Activated CD4-positive, CD25-positive, alpha-beta regulatory T cell treated with anti-CD3 and anti-CD28 coated beads, Interleukin-2, amount 50 U/mL, for 72 hours (primary cell): ENCODE measurements around the gene TRIM63.

Source experiments
- DNase-seq: peaks from one replicate; pipeline ENCODE4 v3.0.0; 2021

Gene TRIM63

GRCh38 chr1:26084091-26084561 is 16.7 kb upstream of the TRIM63 start:
- no peak for DNase-seq

GRCh38 chr1:26083208-26083607 is 15.8 kb upstream of the TRIM63 start:
- DNase-seq = no peak

- no peak for DNase-seq
These were observed 14.6 kb upstream of the TRIM63 start for GRCh38 chr1:26082020-26082350.

- no peak for DNase-seq
These were observed 14.0 kb upstream of the TRIM63 start for GRCh38 chr1:26081267-26082019.

GRCh38 chr1:26079960-26080814 is 12.8 kb upstream of the TRIM63 start:
- DNase-seq = no peak

- no peak for DNase-seq
These were observed 11.7 kb upstream of the TRIM63 start for GRCh38 chr1:26079178-26079563.

GRCh38 chr1:26078286-26079177 is 11.1 kb upstream of the TRIM63 start:
- no peak for DNase-seq

- DNase-seq = no peak
These were observed 10.1 kb upstream of the TRIM63 start for GRCh38 chr1:26077524-26077923.

- no peak for DNase-seq
These were observed 8.2 kb upstream of the TRIM63 start for GRCh38 chr1:26075421-26076144.

- no peak for DNase-seq
These were observed 4.9 kb upstream of the TRIM63 start for GRCh38 chr1:26072305-26072704.

GRCh38 chr1:26070963-26071342 is 3.5 kb upstream of the TRIM63 start:
- no peak for DNase-seq

GRCh38 chr1:26070296-26070962 is 3.0 kb upstream of the TRIM63 start:
- no peak for DNase-seq

- no peak for DNase-seq
These were observed 2.5 kb upstream of the TRIM63 start for GRCh38 chr1:26069941-26070295.

- DNase-seq = no peak
These were observed 573 bp downstream of the TRIM63 start for GRCh38 chr1:26066857-26067256.

- DNase-seq = no peak
These were observed 1.3 kb downstream of the TRIM63 start for GRCh38 chr1:26066160-26066559.

- no peak for DNase-seq
These were observed 2.9 kb downstream of the TRIM63 start for GRCh38 chr1:26064553-26064952.

- DNase-seq = no peak
These were observed 6.4 kb downstream of the TRIM63 start for GRCh38 chr1:26060832-26061574.

GRCh38 chr1:26059906-26060305 is 7.5 kb downstream of the TRIM63 start:
- DNase-seq = no peak

GRCh38 chr1:26058052-26058595 is 9.3 kb downstream of the TRIM63 start:
- no peak for DNase-seq

- no peak for DNase-seq
These were observed 10.2 kb downstream of the TRIM63 start for GRCh38 chr1:26057189-26057588.

GRCh38 chr1:26055041-26055440 is 12.4 kb downstream of the TRIM63 start:
- no peak for DNase-seq
